Neural progenitor cell (in vitro differentiated cells): ENCODE data around the gene RAB3IL1.

Source experiments
- CTCF ChIP-seq: fragments of 200-600 bp; sonication (generic); IDR thresholded peaks from 2 replicates; pipeline ENCODE4 v1.5.1; 2017; ENCODE audit warnings: antibody characterized with exemption, mild to moderate bottlenecking
- EZH2 ChIP-seq: fragments of 200-600 bp; sonication (generic); IDR thresholded peaks from 2 replicates; pipeline ENCODE4 v1.6.1; 2017; ENCODE audit warnings: antibody characterized with exemption, mild to moderate bottlenecking, moderate library complexity

DNA sequence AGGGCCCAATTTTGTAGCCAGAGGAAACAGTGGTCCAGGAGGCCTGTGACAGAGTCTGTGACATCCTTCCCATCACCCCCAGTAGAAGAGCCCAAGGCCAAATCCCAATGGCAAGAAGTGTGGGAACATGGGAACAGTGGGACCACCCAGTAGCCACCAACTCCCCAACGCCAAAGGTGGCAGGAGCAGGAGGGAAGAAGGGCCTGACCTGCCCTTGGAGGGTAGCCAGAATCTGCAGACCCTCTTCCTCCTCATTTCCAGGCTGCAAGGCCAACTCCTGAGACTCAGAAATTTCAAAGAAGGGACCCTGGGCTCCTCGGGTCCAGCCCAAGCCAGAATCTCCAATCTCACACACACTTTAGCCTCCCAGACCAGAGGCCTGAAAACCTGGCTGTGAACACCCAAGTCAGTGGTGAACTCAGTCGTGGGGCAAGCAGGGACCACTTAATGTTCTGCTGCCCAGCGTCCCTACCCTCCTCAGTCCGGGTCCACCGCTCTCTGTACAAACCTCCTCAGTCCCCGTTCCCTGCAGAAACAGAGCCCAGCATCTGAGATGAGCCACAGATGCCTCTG is 6.2 kb downstream of the RAB3IL1 start:
- TF ChIP-seq CTCF (no peak), EZH2 (no peak)
